HG03139 (cell line): ENCODE measurements around the gene PRR16.

Source experiments
- ATAC-seq: cut with Tn5 transposase; IDR thresholded peaks from one replicate; pipeline ENCODE4 v1.9.1; 2021; ENCODE audit not compliant: unreplicated experiment

Gene PRR16

GRCh38 chr5:120703918-120704587 lies 240.0 kb downstream of the PRR16 start:
- ATAC-seq, result no peak

- no peak for ATAC-seq
Measured at GRCh38 chr5:120706877-120707276, 242.8 kb downstream of the PRR16 start.

- ATAC-seq, result no peak
Measured at GRCh38 chr5:120717381-120717780, 253.3 kb downstream of the PRR16 start.

GRCh38 chr5:120730214-120730613 lies 266.1 kb downstream of the PRR16 start:
- ATAC-seq, result no peak

GRCh38 chr5:120734033-120734432 lies 269.9 kb downstream of the PRR16 start:
- ATAC-seq, result no peak

- ATAC-seq, result no peak
Measured at GRCh38 chr5:120735076-120735475, 271.0 kb downstream of the PRR16 start.
